ENCODE measurements around the gene ANXA6.

DNA sequence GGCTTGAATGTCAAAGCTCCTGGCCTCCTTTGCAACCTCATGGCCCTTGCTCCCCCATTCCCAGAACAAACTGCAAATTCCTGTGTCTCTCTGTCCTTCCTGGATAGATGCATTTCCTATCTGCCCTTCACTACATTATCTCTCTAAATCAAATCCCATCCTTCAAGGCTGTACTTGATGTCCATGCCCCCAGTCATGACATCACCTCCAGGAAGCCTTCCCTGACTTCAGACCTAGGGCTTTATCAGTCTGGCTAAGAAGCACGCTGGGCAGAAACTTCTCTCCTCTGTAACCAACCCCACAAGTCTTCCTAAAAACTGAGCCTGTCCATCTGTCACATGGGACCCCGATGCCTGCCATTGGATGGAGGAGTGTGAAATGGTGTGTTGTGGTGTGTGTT lies 51.1 kb downstream of the ANXA6 start:
- TF ChIP-seq CTCF (IDR thresholded peaks at IDR 0.05; ENCODE audit: borderline replicate concordance, extremely low read depth, low read length, poor library complexity, severe bottlenecking): no peak
- TF ChIP-seq EZH2 (IDR thresholded peaks at IDR 0.05; ENCODE audit: borderline replicate concordance, low read depth, low read length, severe bottlenecking): no peak
